Measurements from ENCODE around the gene MCF2L. TPM values are rescaled to one million over a fixed set of nuclear protein-coding genes. Genes with fewer than 3 reads are reported as not detected.

Gene MCF2L
- total RNA-seq, 4 donors from 2014 or later = 25.0 to 103 (median 61.0) TPM

- no peaks in the 10 kb centered on the region for H3K36me3 ChIP-seq
- TF ChIP-seq POLR2A (IDR thresholded peaks at IDR 0.05) (no peak), CTCF (IDR thresholded peaks at IDR 0.05) (no peak)
- H3K9me3 ChIP-seq = no peaks in the 10 kb centered on the region
- H3K4me3 ChIP-seq = no peak overlapping the region
- no peaks in the 10 kb centered on the region for H3K27me3 ChIP-seq
- intact Hi-C loops (cut with DNase I; ENCODE audit: low total_unique reads) = no loop called here
- H3K27ac ChIP-seq = no peak overlapping the region
- no peak for DNase-seq
- no peaks in the 10 kb centered on the region for H3K4me1 ChIP-seq
These were observed 73.4 kb downstream of the MCF2L start for GRCh38 chr13:113042456-113042855.

GRCh38 chr13:113043001-113043630, 74.1 kb downstream of the MCF2L start:
- Histone ChIP-seq H3K4me3 (no peak overlapping the region), H3K27ac (no peak overlapping the region), H3K9me3 (no peaks in the 10 kb centered on the region), H3K4me1 (no peaks in the 10 kb centered on the region), H3K36me3 (no peaks in the 10 kb centered on the region), H3K27me3 (no peaks in the 10 kb centered on the region)
- intact Hi-C loops (cut with DNase I; ENCODE audit: low total_unique reads) = no loop called here
- DNase-seq = no peak
- TF ChIP-seq CTCF (IDR thresholded peaks at IDR 0.05) (no peak), POLR2A (IDR thresholded peaks at IDR 0.05) (no peak)

- no peak for TF ChIP-seq CTCF (IDR thresholded peaks at IDR 0.05)
- TF ChIP-seq POLR2A (IDR thresholded peaks at IDR 0.05) = no peak
- no peak overlapping the region for H3K27ac ChIP-seq
- H3K4me1 ChIP-seq = no peaks in the 10 kb centered on the region
- no peaks in the 10 kb centered on the region for H3K36me3 ChIP-seq
- H3K27me3 ChIP-seq = no peaks in the 10 kb centered on the region
- intact Hi-C loops (cut with DNase I; ENCODE audit: low total_unique reads) = no loop called here
- no peaks in the 10 kb centered on the region for H3K9me3 ChIP-seq
- DNase-seq = no peak
- no peak overlapping the region for H3K4me3 ChIP-seq
These were observed 74.9 kb downstream of the MCF2L start for GRCh38 chr13:113043931-113044330.

DNA sequence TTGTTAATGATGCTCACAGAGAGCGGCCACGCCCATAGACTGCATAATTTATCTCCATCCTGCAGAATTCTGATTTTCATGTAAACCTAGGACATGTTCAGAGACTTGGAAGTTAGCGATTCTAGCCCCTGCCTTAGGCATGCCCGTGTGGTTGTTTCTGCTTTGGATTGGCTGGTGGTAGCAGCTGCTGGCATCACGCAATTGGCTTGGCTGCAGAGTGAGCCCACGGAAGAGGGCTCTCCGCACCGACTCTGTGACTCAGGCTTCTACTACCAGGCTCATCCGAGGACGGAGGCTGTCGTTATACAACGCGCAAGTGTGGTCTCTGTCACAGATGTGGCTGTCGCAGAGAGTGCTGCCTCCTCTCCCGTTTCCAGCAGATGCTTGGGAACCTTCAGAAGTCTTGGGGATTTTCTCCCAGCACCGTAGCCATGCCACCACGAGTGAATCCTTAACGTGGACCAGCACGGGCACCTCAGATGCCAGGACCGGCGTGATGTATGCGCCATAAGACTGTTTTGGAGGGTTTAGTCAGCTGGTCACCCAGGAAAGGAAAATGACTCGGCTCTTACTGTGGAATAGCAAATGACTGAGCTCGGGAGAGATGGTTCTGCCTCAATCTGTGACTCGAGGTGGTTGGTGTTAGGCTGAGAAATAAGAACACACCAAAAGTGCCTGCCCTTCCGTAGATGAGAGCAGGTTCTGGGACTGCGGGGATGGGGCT, 75.5 kb downstream of the MCF2L start:
- no peak overlapping the region for H3K27ac ChIP-seq
- no peaks in the 10 kb centered on the region for H3K4me1 ChIP-seq
- H3K36me3 ChIP-seq = no peaks in the 10 kb centered on the region
- TF ChIP-seq CTCF (IDR thresholded peaks at IDR 0.05) (no peak), POLR2A (IDR thresholded peaks at IDR 0.05) (no peak)
- H3K4me3 ChIP-seq = no peak overlapping the region
- DNase-seq = no peak
- no peaks in the 10 kb centered on the region for H3K9me3 ChIP-seq
- no peaks in the 10 kb centered on the region for H3K27me3 ChIP-seq
- intact Hi-C loops (cut with DNase I; ENCODE audit: low total_unique reads) = no loop called here
